Stomach (tissue), 4 donors: ENCODE measurements around the gene PDE6A.
A peak's percentile ranks its signal among the peaks of the same experiment; 100 is the strongest.

Experiments used
- EP300 ChIP-seq: sonication (generic); formaldehyde crosslinking; IDR thresholded peaks from one replicate; pipeline ENCODE4 v1.6.1; 2017; ENCODE audit warnings: antibody characterized with exemption
- TF ChIP-seq, protein P1 (sequence below), 7 experiments: fragments of 450-650 bp in 4 of 7; fragments of 200-600 bp in 3 of 7; sonication (generic) in 3 of 7; IDR thresholded peaks; one replicate each; pipeline ENCODE4 v1.5.1; 2016 to 2019; ENCODE audit warnings: antibody characterized with exemption in 7 of 7, control low read depth in 2 of 7, mild to moderate bottlenecking in 1 of 7

DNA sequence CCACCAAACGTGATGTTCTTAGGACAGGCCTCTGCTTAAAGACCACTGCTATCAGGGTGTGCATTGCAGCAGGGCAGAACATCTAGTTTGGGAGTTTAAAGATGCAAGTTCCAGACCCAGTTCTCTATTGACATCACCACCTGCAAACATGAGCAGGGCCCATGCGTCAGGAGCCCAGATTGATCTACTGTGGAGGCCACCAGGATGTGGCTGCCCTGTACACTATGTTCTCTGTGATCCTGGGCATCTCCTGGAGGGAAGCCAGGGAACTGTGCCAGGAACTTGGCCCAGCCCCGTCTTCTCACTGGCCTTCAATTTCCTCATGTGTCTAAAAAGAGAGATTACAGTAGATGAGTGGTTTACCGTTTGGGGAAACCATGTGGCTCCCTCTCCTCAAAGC lies 87.1 kb downstream of the PDE6A start:
- TF ChIP-seq, protein P1, sequence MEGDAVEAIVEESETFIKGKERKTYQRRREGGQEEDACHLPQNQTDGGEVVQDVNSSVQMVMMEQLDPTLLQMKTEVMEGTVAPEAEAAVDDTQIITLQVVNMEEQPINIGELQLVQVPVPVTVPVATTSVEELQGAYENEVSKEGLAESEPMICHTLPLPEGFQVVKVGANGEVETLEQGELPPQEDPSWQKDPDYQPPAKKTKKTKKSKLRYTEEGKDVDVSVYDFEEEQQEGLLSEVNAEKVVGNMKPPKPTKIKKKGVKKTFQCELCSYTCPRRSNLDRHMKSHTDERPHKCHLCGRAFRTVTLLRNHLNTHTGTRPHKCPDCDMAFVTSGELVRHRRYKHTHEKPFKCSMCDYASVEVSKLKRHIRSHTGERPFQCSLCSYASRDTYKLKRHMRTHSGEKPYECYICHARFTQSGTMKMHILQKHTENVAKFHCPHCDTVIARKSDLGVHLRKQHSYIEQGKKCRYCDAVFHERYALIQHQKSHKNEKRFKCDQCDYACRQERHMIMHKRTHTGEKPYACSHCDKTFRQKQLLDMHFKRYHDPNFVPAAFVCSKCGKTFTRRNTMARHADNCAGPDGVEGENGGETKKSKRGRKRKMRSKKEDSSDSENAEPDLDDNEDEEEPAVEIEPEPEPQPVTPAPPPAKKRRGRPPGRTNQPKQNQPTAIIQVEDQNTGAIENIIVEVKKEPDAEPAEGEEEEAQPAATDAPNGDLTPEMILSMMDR (IDR thresholded peaks at IDR 0.05) = no peak
- peak; percentile 97 for TF ChIP-seq EP300
